SK-N-MC (cell line): ENCODE results near the gene ASB16.

Experiments
- DNase-seq: peaks from one replicate; pipeline ENCODE4 v3.0.0-alpha.2; 2011; ENCODE audit warnings: low read depth, low spot score
- H3K27ac ChIP-seq: fragments of 200-600 bp; sonication (generic); 2 replicates; pipeline ENCODE4 v1.5.1; 2016; ENCODE audit warnings: mixed run types
- H3K36me3 ChIP-seq: fragments of 200-600 bp; sonication (generic); 2 replicates; pipeline ENCODE4 v1.6.1; 2017; ENCODE audit warnings: antibody characterized with exemption, low read length, mixed read lengths; ENCODE audit not compliant: insufficient read depth
- H3K4me3 ChIP-seq: fragments of 200-600 bp; sonication (generic); 2 replicates; pipeline ENCODE4 v1.5.1; 2016
- H3K9ac ChIP-seq: fragments of 200-600 bp; sonication (generic); 2 replicates; pipeline ENCODE4 v1.8.0; 2017; ENCODE audit warnings: mixed run types, mixed read lengths; ENCODE audit not compliant: insufficient read length
- H3K9me3 ChIP-seq: fragments of 200-600 bp; sonication (generic); 2 replicates; pipeline ENCODE4 v1.6.1; 2017; ENCODE audit warnings: low read depth, mild to moderate bottlenecking, antibody characterized with exemption, low read length, moderate library complexity, mixed read lengths
- EZH2 ChIP-seq: fragments of 200-600 bp; sonication (generic); IDR thresholded peaks from one replicate; pipeline ENCODE4 v1.6.1; 2017; ENCODE audit warnings: antibody characterized with exemption
- FOXP2 ChIP-seq: optimal IDR thresholded peaks from 2 replicates; pipeline ENCODE3; 2011; ENCODE audit warnings: mild to moderate bottlenecking, moderate library complexity; ENCODE audit not compliant: insufficient read depth; ENCODE audit errors: extremely low read length, control extremely low read depth
- POLR2AphosphoS5 ChIP-seq: IDR thresholded peaks from 2 replicates; pipeline ENCODE4 v1.6.1; 2012; ENCODE audit warnings: mild to moderate bottlenecking, low read depth, low read length, borderline replicate concordance

ASB16 gene

DNA sequence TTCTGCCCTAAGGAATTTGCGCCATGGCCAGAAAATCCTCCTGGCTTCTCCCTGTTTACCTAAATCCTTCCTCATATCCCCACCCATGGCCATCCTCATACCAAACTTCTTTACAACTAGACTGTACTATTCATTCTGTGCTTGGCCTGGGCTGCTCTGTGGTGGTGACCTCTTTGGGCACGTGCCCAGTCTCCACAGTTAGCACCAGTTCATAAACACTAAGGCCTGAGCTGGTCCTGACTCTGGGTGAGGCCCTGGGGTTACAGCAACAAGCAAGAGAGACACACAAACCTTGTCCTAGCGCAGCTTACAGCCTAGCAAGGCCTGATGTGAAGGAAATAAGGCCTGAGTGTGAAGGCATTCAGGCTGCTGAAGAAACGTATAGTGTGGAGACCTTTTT, 32.3 kb downstream of the ASB16 start:
- H3K9ac ChIP-seq = no peak overlapping the region
- TF ChIP-seq EZH2 = no peak
- TF ChIP-seq FOXP2 = no peak
- TF ChIP-seq POLR2AphosphoS5 = no peak
- no peaks in the 10 kb centered on the region for H3K9me3 ChIP-seq
- H3K4me3 ChIP-seq = no peak overlapping the region
- H3K27ac ChIP-seq = no peak overlapping the region
- peaks cover 12% of the 10 kb centered on the region for H3K36me3 ChIP-seq
- DNase-seq = no peak

DNA sequence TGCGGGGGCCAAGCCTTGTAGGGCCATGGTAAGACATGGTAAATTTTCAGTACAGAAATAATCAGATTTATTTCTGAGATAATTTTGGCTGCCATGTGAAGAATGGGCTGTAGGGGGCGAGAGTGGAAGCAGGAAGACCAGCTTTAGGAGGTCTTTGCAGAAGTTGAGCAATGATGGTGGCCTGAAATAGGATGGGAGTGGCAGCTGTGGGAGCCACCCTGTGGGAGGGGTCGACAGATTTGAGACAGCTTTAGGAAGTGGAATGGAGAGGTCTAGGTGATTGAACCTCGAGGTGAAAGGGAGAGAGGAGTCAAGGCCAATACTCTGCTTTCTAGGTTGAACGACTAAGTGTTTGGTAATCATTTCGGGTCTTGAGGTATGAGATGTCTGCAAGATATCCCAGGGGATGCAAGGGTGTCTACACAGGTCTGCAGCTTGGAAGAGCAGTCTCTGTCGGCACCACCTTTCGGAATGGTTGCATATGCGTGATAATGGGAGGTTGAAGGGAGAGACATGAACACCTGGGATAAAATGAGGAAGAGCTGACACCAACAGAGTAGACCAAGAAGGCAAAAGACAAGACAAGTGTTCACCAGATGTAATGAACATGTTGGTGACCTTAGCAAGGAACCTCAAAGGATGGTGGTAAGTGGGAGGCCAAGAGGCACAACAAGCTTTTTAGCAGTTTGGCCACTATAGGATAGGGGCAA, 33.4 kb downstream of the ASB16 start:
- DNase-seq = peak; percentile 58
- Histone ChIP-seq H3K9me3 (no peaks in the 10 kb centered on the region), H3K27ac (peak overlapping the region; percentile 58), H3K4me3 (no peak overlapping the region), H3K36me3 (peaks cover 20% of the 10 kb centered on the region), H3K9ac (no peak overlapping the region)
- TF ChIP-seq FOXP2 (no peak), EZH2 (no peak), POLR2AphosphoS5 (no peak)

DNA sequence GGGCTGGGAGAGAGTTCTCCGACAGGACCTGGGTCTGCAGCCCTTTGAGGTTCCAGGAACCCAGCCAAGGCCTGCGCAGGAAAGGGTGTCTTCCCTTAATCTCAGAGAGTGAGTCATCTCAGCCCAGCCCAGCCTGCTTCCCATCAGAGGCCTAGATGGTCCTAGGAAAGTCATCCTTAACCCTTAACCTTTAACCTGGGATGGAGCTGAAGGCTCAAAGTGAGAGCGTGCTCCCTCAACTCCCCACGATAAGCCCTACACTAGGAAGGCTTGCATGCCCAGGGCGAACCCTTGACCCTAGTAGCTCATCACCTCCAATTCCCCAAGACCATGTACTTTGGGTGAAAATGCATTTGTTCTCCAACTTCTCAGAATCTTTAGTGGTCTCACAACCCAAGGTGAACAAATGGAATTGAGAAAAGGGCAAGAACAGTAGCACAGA, 34.0 kb downstream of the ASB16 start:
- no peak overlapping the region for H3K4me3 ChIP-seq
- peak overlapping the region; percentile 58 for H3K27ac ChIP-seq
- no peaks in the 10 kb centered on the region for H3K9me3 ChIP-seq
- peaks cover 26% of the 10 kb centered on the region for H3K36me3 ChIP-seq
- no peak overlapping the region for H3K9ac ChIP-seq
- DNase-seq = no peak
- no peak for TF ChIP-seq FOXP2
- TF ChIP-seq POLR2AphosphoS5 = no peak
- no peak for TF ChIP-seq EZH2

DNA sequence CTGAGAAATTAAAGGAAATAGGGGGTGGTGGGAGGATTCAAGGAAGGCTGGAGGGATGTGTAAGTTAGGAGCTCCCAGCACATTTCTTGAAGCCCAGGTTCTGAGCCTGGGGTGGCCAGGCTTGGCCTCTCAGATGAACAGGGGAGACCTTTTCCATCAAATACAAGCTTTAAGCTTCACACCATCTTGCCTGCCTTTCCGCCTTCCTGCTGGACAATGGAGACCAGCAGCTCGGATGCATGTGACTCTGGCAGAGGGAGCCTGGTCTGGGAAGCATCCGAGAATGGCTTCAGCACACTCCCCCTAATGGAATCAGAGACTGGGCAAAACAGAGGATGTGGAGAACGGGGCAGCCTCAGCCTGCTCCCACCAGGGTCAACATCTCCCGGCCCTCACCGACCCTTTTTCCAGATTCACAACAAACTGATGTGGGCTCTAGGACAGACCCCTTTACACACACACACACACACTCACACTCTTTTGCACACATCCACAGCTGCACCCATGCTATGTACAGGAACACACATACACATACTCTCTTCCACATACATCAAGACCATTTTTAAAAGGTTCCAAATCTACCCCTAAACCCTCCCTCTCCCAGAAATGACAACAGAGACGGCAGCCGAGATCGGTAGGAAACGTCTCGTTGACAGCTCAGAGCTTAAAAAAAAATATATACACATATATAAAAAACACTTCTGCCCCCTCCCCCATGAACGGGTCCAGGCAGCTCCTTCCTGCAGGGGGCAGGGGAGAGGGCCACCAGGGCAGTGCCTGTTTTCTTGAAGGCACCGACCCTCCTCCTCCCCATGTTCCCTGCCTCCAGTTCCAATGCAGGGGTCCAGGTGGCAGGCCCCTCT, 35.7 kb downstream of the ASB16 start:
- Histone ChIP-seq H3K36me3 (peaks cover 42% of the 10 kb centered on the region), H3K9me3 (no peaks in the 10 kb centered on the region), H3K4me3 (no peak overlapping the region), H3K27ac (peak overlapping the region; percentile 58), H3K9ac (no peak overlapping the region)
- DNase-seq = no peak
- TF ChIP-seq FOXP2 (no peak), POLR2AphosphoS5 (peak; percentile 26)

DNA sequence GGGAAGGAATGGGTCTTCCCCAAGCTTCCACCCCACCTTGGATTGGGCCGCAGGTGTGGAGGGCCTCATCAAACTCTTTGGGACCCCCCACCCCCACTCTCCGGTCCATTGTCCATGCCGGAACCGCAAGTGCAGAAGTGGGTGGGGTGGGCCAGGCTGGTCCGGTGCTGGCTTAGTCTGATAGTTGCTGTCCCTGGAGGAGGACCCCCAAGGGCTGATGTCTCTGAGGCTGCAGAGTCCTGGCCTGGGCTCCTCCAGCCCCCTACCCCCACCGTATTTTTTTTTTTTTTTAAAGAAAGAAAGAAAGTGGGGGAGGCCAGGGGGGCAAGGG, 36.3 kb downstream of the ASB16 start:
- Histone ChIP-seq H3K27ac (no peak overlapping the region), H3K4me3 (no peak overlapping the region), H3K9me3 (no peaks in the 10 kb centered on the region), H3K9ac (no peak overlapping the region), H3K36me3 (peaks cover 48% of the 10 kb centered on the region)
- TF ChIP-seq EZH2 = no peak
- no peak for TF ChIP-seq POLR2AphosphoS5
- TF ChIP-seq FOXP2 = no peak
- no peak for DNase-seq

DNA sequence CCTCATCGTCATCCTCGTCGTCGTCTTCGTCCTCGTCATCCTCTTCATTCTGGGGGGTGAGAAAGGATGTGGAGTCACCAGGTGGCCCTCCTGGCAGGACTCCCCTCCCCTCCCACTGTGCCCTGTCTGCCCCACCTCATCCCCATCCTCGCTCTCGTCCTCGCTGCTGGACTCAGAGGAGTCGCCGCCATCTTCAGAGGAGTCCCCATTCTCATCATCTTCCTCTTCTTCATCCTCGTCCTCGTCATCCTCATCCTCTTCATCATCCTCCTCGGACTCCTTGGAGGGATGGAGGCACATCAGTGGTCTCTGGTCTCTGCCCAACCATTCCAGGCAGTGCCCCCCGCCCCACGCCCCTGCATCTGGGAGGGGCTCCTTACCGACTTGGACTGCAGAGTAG, 36.8 kb downstream of the ASB16 start:
- peaks cover 52% of the 10 kb centered on the region for H3K36me3 ChIP-seq
- no peak overlapping the region for H3K9ac ChIP-seq
- no peaks in the 10 kb centered on the region for H3K9me3 ChIP-seq
- no peak overlapping the region for H3K27ac ChIP-seq
- no peak for DNase-seq
- no peak overlapping the region for H3K4me3 ChIP-seq
- no peak for TF ChIP-seq EZH2
- no peak for TF ChIP-seq FOXP2
- TF ChIP-seq POLR2AphosphoS5 = no peak

DNA sequence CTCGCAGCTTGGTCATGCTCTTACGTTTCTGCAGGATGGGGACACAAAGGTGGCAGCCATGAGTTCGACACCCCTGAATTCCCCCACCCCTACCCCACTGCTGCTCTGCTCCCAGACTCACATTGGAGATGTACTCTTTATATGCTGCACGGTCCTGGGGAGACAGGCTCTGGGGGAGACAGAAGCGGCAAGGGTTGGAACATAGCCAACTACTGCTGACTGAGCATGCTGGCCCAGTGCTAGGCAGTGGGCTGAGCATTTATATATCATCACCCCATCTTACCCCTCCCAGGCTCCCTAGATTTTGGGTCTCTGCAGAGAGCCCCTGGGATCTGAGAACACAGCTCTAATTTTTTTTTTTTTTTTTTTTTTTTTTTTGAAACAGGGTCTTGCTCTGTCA, 37.2 kb downstream of the ASB16 start:
- DNase-seq = no peak
- H3K36me3 ChIP-seq = peaks cover 54% of the 10 kb centered on the region
- no peak overlapping the region for H3K4me3 ChIP-seq
- no peak overlapping the region for H3K9ac ChIP-seq
- no peaks in the 10 kb centered on the region for H3K9me3 ChIP-seq
- TF ChIP-seq EZH2 (no peak), FOXP2 (no peak), POLR2AphosphoS5 (no peak)
- no peak overlapping the region for H3K27ac ChIP-seq

DNA sequence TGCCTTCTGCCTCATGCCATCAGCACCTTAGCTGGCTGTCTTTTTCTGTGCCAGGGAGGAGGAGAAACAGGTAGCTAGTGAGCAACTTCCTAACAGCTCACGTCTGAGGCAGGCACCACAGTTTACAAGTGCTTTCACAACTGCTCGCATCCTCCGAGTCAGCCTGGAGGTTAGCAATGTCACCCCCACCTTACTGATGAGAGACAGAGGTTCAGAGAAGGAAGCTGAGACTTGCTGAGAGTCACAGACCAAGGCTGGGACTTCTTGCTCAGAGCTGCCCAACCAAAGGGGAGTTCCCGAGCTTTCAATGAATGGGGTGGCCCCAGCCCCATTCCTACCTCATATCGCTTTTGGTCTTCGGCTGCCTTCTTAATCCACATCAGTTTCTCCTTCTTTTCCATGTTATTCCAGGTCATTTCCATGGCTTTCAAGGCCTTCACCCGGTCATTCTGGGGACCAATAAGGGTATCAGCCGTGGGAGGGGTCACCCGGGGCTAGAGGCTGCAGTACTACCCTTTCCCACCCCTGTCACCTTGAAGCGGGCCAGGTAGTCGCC, 39.4 kb downstream of the ASB16 start:
- no peak for DNase-seq
- Histone ChIP-seq H3K4me3 (no peak overlapping the region), H3K9me3 (no peaks in the 10 kb centered on the region), H3K27ac (no peak overlapping the region; the same call in none of the 2 replicates), H3K9ac (no peak overlapping the region), H3K36me3 (peaks cover 75% of the 10 kb centered on the region)
- TF ChIP-seq EZH2 = no peak
- no peak for TF ChIP-seq POLR2AphosphoS5
- no peak for TF ChIP-seq FOXP2
